SK-N-SH (cell line): ENCODE data around the gene CHD6. TPM values are rescaled to one million over a fixed set of nuclear protein-coding genes. Genes with fewer than 3 reads are reported as not detected.

Experiments
- CTCF ChIA-PET: fragments of 300-600, 350-600 bp; formaldehyde crosslinking; extraction: SDS; loops from one replicate; lab custom pipeline; 2021; lab: Yijun Ruan, JAX
- POLR2A ChIA-PET: fragments of 350-600 bp; sonication (Branson Sonifier 250); formaldehyde crosslinking; extraction: SDS; loops from one replicate; lab custom pipeline; 2020; ENCODE audit warnings: antibody characterized with exemption, inconsistent platforms; lab: Yijun Ruan, JAX
- DNase-seq: peaks from one replicate; pipeline ENCODE4 v3.0.0; 2012
- H2AFZ ChIP-seq: fragments of 200-600 bp; sonication (generic); 2 replicates; pipeline ENCODE4 v1.8.1; 2016; ENCODE audit warnings: antibody characterized with exemption, mild to moderate bottlenecking, low read depth
- H3F3A ChIP-seq: fragments of 200-600 bp; sonication (generic); replicated peaks from 2 replicates; pipeline ENCODE3; 2016; ENCODE audit warnings: antibody characterized with exemption, mild to moderate bottlenecking; ENCODE audit not compliant: insufficient read depth
- H3K27ac ChIP-seq, 2 experiments: fragments of 200-500 bp in 1 of 2; fragments of 200-600 bp in 1 of 2; sonication (Bioruptor generic) in 1 of 2; sonication (generic), shearing (Covaris generic) in 1 of 2; 2 replicates each; pipeline versions ENCODE4 v1.5.1 to v1.6.1; 2014 to 2016; ENCODE audit warnings: low read depth in 2 of 2, inconsistent platforms in 1 of 2, low read length in 1 of 2, mild to moderate bottlenecking in 1 of 2, mixed read lengths in 1 of 2
- H3K27me3 ChIP-seq: fragments of 200-600 bp; sonication (generic), shearing (Covaris generic); 2 replicates; pipeline ENCODE4 v1.6.1; 2016; ENCODE audit warnings: mixed run types; ENCODE audit not compliant: insufficient read depth
- H3K36me3 ChIP-seq, 2 experiments: fragments of 200-500 bp in 1 of 2; fragments of 200-600 bp in 1 of 2; sonication (Bioruptor generic) in 1 of 2; sonication (generic) in 1 of 2; replicated peaks in 1 of 2; 2 replicates each; pipeline versions ENCODE3 to v1.5.1; 2014 to 2016; ENCODE audit warnings: low read length in 1 of 2, mild to moderate bottlenecking in 1 of 2; ENCODE audit not compliant: insufficient read depth in 2 of 2, control insufficient read depth in 1 of 2
- H3K4me1 ChIP-seq, 2 experiments: fragments of 200-500 bp in 1 of 2; fragments of 200-600 bp in 1 of 2; sonication (Bioruptor generic) in 1 of 2; sonication (generic), shearing (Covaris generic) in 1 of 2; 2 replicates each; pipeline versions ENCODE4 v1.5.1 to v1.6.1; 2014 to 2016; ENCODE audit warnings: low read depth in 1 of 2, low read length in 1 of 2, mixed run types in 1 of 2; ENCODE audit not compliant: insufficient read depth in 2 of 2, control insufficient read depth in 1 of 2
- H3K4me2 ChIP-seq: fragments of 200-600 bp; sonication (generic), shearing (Covaris generic); 2 replicates; pipeline ENCODE4 v1.6.1; 2017; ENCODE audit warnings: mixed run types
- H3K4me3 ChIP-seq, 2 experiments: fragments of 200-500 bp in 1 of 2; fragments of 200-600 bp in 1 of 2; sonication (Bioruptor generic) in 1 of 2; sonication (generic), shearing (Covaris generic) in 1 of 2; 2 replicates each; pipeline versions ENCODE4 v1.5.1 to v1.8.1; 2014 to 2016; ENCODE audit warnings: low read depth in 2 of 2, inconsistent platforms in 1 of 2, low read length in 1 of 2, mild to moderate bottlenecking in 1 of 2, mixed read lengths in 1 of 2, moderate library complexity in 1 of 2
- H3K79me2 ChIP-seq: fragments of 200-600 bp; sonication (generic); 2 replicates; pipeline ENCODE4 v1.8.1; 2017; ENCODE audit warnings: mild to moderate bottlenecking; ENCODE audit not compliant: insufficient read depth
- H3K9ac ChIP-seq: fragments of 200-600 bp; sonication (generic); 2 replicates; pipeline ENCODE4 v1.6.1; 2017; ENCODE audit warnings: mixed run types
- H3K9me2 ChIP-seq: fragments of 200-600 bp; sonication (generic); 2 replicates; pipeline ENCODE4 v1.6.1; 2017; ENCODE audit warnings: mixed run types
- H3K9me3 ChIP-seq: fragments of 200-600 bp; sonication (generic); 2 replicates; pipeline ENCODE4 v1.6.1; 2017; ENCODE audit warnings: mixed run types, mild to moderate bottlenecking, moderate library complexity
- H4K20me1 ChIP-seq: fragments of 200-600 bp; sonication (generic); 2 replicates; pipeline ENCODE4 v1.6.1; 2017; ENCODE audit warnings: mild to moderate bottlenecking, mixed run types; ENCODE audit not compliant: insufficient read depth
- CHD2 ChIP-seq: fragments of 150-350 bp; IDR thresholded peaks from 2 replicates; pipeline ENCODE4 v1.6.1; 2018; ENCODE audit warnings: low read length; ENCODE audit not compliant: partially characterized antibody
- CTCF ChIP-seq: fragments of 200-600 bp; sonication (generic); IDR thresholded peaks from 2 replicates; pipeline ENCODE4 v1.6.1; 2017; ENCODE audit warnings: antibody characterized with exemption, mild to moderate bottlenecking, moderate library complexity
- EP300 ChIP-seq, 2 experiments: IDR thresholded peaks; 2 replicates each; pipeline versions ENCODE4 v1.4.0 to v1.6.1; 2012; ENCODE audit warnings: borderline replicate concordance in 1 of 2, low read depth in 1 of 2, low read length in 1 of 2
- EZH2phosphoT487 ChIP-seq: fragments of 200-600 bp; sonication (generic); IDR thresholded peaks from 2 replicates; pipeline ENCODE4 v1.6.1; 2017; ENCODE audit warnings: low read depth, mixed run types, mild to moderate bottlenecking, antibody characterized with exemption, moderate library complexity, borderline replicate concordance
- FOXJ3 ChIP-seq: sonication (generic); formaldehyde crosslinking; IDR thresholded peaks from 2 replicates; pipeline ENCODE4 v1.5.1; 2020; ENCODE audit warnings: mild to moderate bottlenecking, missing genetic modification reagents
- FOXM1 ChIP-seq: IDR thresholded peaks from 2 replicates; pipeline ENCODE4 v1.4.0; 2012; ENCODE audit warnings: low read depth, mild to moderate bottlenecking
- GABPA ChIP-seq: IDR thresholded peaks from 2 replicates; pipeline ENCODE4 v1.4.0; 2012; ENCODE audit warnings: low read depth, mild to moderate bottlenecking
- GATA2 ChIP-seq: sonication (generic); formaldehyde crosslinking; IDR thresholded peaks from 2 replicates; pipeline ENCODE4 v1.5.0; 2020; ENCODE audit warnings: mild to moderate bottlenecking, missing genetic modification reagents
- IRF3 ChIP-seq: fragments of 150-350 bp; IDR thresholded peaks from 2 replicates; pipeline ENCODE4 v1.6.1; 2016; ENCODE audit warnings: mild to moderate bottlenecking, low read depth, low read length
- MEF2A ChIP-seq: IDR thresholded peaks from 2 replicates; pipeline ENCODE4 v1.4.0; 2012; ENCODE audit warnings: low read depth, borderline replicate concordance
- NFIC ChIP-seq: IDR thresholded peaks from 2 replicates; pipeline ENCODE4 v1.4.0; 2012; ENCODE audit warnings: borderline replicate concordance
- NRF1 ChIP-seq: IDR thresholded peaks from 2 replicates; pipeline ENCODE4 v1.6.1; 2012; ENCODE audit warnings: low read depth, mild to moderate bottlenecking, low read length
- POLR2AphosphoS5 ChIP-seq: IDR thresholded peaks from 2 replicates; pipeline ENCODE4 v1.6.1; 2012; ENCODE audit warnings: low read depth, low read length
- RAD21 ChIP-seq: IDR thresholded peaks from 2 replicates; pipeline ENCODE4 v1.6.1; 2012; ENCODE audit warnings: mild to moderate bottlenecking, low read length
- SIN3A ChIP-seq: IDR thresholded peaks from 2 replicates; pipeline ENCODE4 v1.6.1; 2012; ENCODE audit warnings: low read depth, mild to moderate bottlenecking, low read length, moderate library complexity, borderline replicate concordance
- TAF1 ChIP-seq: IDR thresholded peaks from 2 replicates; pipeline ENCODE4 v1.6.1; 2012; ENCODE audit warnings: low read depth, mild to moderate bottlenecking, low read length, moderate library complexity, borderline replicate concordance
- TCF12 ChIP-seq: IDR thresholded peaks from 2 replicates; pipeline ENCODE4 v1.4.0; 2012
- TEAD4 ChIP-seq: IDR thresholded peaks from 2 replicates; pipeline ENCODE4 v1.4.0; 2012; ENCODE audit warnings: mild to moderate bottlenecking, borderline replicate concordance; ENCODE audit not compliant: insufficient read depth
- YY1 ChIP-seq: IDR thresholded peaks from 2 replicates; pipeline ENCODE4 v1.4.0; 2012; ENCODE audit warnings: low read depth, mild to moderate bottlenecking
- polyA plus RNA-seq, 3 experiments: library from polyadenylated mRNA; depleted of rRNA; stranded (reverse); fragments of >200 nt; gene quantifications; 2 replicates each; pipeline ENCODE4 v1.2.3, GENCODE V29; 2012
- TF ChIP-seq, protein P1 (sequence below): IDR thresholded peaks from 2 replicates; pipeline ENCODE4; 2012
- TF ChIP-seq, protein P2 (sequence below): fragments of 150-350 bp; IDR thresholded peaks from 2 replicates; pipeline ENCODE4 v1.6.1; 2017; ENCODE audit warnings: antibody characterized with exemption, low read length, low read depth, borderline replicate concordance
- TF ChIP-seq, protein P3 (sequence below): IDR thresholded peaks from 2 replicates; pipeline ENCODE4 v1.6.1; 2012; ENCODE audit warnings: mild to moderate bottlenecking, low read depth, low read length, moderate library complexity

CHD6 gene
- polyA plus RNA-seq, 1 of the 3 experiments (the other 2 are of a cell fraction), result 7.1 TPM

- CTCF ChIA-PET, result interaction anchor here (1.1 kb wide), 2 partner anchors 67 to 380 kb away, joined by 3 read pairs; no protein-coding TSS in a partner anchor
- H3K79me2 ChIP-seq, result no peaks in the 10 kb centered on the region
- H3K4me3 ChIP-seq, result no peak overlapping the region
- no peaks in the 10 kb centered on the region for H3K9me2 ChIP-seq
- peak overlapping the region; percentile 10 to 11; a peak in 3 of 4 replicates for H3K27ac ChIP-seq
- peak; percentile 60; the same call in 1 of the 2 replicates for TF ChIP-seq NFIC
- TF ChIP-seq TEAD4, result no peak
- no peak for TF ChIP-seq RAD21
- no peak for TF ChIP-seq MEF2A
- no peak for TF ChIP-seq CTCF
- TF ChIP-seq FOXM1, result no peak
- TF ChIP-seq FOXJ3 (CRISPR knock-in tag), result no peak
- TF ChIP-seq CHD2, result no peak
- no peak for TF ChIP-seq EZH2phosphoT487
- no peak for TF ChIP-seq TAF1
- no peak for TF ChIP-seq NRF1
- TF ChIP-seq GATA2 (CRISPR knock-in tag), result no peak
- no peak for TF ChIP-seq YY1
- TF ChIP-seq POLR2AphosphoS5, result no peak
- TF ChIP-seq EP300 (IDR thresholded peaks at IDR 0.05; ENCODE audit: borderline replicate concordance in 1 of 2, low read depth in 1 of 2, low read length in 1 of 2), result 0 out of 4 replicates have a peak, but pooled peaks of 1 of the 2 experiments have one; percentile 12
- no peak for TF ChIP-seq SIN3A
- TF ChIP-seq, protein P1, sequence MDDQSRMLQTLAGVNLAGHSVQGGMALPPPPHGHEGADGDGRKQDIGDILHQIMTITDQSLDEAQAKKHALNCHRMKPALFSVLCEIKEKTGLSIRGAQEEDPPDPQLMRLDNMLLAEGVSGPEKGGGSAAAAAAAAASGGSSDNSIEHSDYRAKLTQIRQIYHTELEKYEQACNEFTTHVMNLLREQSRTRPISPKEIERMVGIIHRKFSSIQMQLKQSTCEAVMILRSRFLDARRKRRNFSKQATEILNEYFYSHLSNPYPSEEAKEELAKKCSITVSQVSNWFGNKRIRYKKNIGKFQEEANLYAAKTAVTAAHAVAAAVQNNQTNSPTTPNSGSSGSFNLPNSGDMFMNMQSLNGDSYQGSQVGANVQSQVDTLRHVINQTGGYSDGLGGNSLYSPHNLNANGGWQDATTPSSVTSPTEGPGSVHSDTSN, result peak; percentile 67
- TF ChIP-seq, protein P2, sequence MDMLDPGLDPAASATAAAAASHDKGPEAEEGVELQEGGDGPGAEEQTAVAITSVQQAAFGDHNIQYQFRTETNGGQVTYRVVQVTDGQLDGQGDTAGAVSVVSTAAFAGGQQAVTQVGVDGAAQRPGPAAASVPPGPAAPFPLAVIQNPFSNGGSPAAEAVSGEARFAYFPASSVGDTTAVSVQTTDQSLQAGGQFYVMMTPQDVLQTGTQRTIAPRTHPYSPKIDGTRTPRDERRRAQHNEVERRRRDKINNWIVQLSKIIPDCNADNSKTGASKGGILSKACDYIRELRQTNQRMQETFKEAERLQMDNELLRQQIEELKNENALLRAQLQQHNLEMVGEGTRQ, result no peak
- no peak for TF ChIP-seq IRF3
- TF ChIP-seq TCF12, result peak; percentile 68
- TF ChIP-seq, protein P3, sequence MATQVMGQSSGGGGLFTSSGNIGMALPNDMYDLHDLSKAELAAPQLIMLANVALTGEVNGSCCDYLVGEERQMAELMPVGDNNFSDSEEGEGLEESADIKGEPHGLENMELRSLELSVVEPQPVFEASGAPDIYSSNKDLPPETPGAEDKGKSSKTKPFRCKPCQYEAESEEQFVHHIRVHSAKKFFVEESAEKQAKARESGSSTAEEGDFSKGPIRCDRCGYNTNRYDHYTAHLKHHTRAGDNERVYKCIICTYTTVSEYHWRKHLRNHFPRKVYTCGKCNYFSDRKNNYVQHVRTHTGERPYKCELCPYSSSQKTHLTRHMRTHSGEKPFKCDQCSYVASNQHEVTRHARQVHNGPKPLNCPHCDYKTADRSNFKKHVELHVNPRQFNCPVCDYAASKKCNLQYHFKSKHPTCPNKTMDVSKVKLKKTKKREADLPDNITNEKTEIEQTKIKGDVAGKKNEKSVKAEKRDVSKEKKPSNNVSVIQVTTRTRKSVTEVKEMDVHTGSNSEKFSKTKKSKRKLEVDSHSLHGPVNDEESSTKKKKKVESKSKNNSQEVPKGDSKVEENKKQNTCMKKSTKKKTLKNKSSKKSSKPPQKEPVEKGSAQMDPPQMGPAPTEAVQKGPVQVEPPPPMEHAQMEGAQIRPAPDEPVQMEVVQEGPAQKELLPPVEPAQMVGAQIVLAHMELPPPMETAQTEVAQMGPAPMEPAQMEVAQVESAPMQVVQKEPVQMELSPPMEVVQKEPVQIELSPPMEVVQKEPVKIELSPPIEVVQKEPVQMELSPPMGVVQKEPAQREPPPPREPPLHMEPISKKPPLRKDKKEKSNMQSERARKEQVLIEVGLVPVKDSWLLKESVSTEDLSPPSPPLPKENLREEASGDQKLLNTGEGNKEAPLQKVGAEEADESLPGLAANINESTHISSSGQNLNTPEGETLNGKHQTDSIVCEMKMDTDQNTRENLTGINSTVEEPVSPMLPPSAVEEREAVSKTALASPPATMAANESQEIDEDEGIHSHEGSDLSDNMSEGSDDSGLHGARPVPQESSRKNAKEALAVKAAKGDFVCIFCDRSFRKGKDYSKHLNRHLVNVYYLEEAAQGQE, result no peak
- no peak for TF ChIP-seq GABPA
- H3K27me3 ChIP-seq, result no peaks in the 10 kb centered on the region
- no peak overlapping the region for H2AFZ ChIP-seq
- H3K4me1 ChIP-seq, result peaks cover 0 to 11% of the 10 kb centered on the region in 2 experiments; a peak in 3 of 4 replicates
- H3F3A ChIP-seq, result no peaks in the 10 kb centered on the region
- H3K36me3 ChIP-seq, result peaks cover 36 to 52% of the 10 kb centered on the region in 2 experiments
- no peak overlapping the region; the same call in 1 of the 2 replicates for H3K4me2 ChIP-seq
- POLR2A ChIA-PET, result no interaction called here
- H4K20me1 ChIP-seq, result no peaks in the 10 kb centered on the region
- H3K9me3 ChIP-seq, result no peaks in the 10 kb centered on the region
- no peak for DNase-seq
- no peak overlapping the region for H3K9ac ChIP-seq
These were observed 142.2 kb downstream of the CHD6 start for GRCh38 chr20:41476013-41476441.
